Testis (tissue), 2 donors: ENCODE measurements around the gene BLCAP.
"Not testable (repeated sequence)": the region's sequence is repeated elsewhere in the genome, so short reads cannot be mapped to it uniquely, and the experiment has no call there.

Experiments used
- CTCF ChIP-seq, 3 experiments: fragments of 450-650 bp in 2 of 3; fragments of 200-600 bp in 1 of 3; sonication (generic) in 1 of 3; IDR thresholded peaks; one replicate each; pipeline ENCODE4 v1.5.1; 2016 to 2019; ENCODE audit warnings: antibody characterized with exemption in 3 of 3, mild to moderate bottlenecking in 2 of 3, moderate library complexity in 1 of 3
- POLR2A ChIP-seq: fragments of 450-650 bp; IDR thresholded peaks from one replicate; pipeline ENCODE4 v1.6.1; 2017; ENCODE audit warnings: antibody characterized with exemption, mild to moderate bottlenecking, moderate library complexity

- not testable (repeated sequence) for TF ChIP-seq CTCF (IDR thresholded peaks at IDR 0.05); POLR2A
Measured at GRCh38 chr20:37554721-37555298, 27.1 kb upstream of the BLCAP start.
